HepG2 (cell line): ENCODE data around the gene GHRHR. TPM values are rescaled to one million over a fixed set of nuclear protein-coding genes. Genes with fewer than 3 reads are reported as not detected.

Experiments
- ATAC-seq: fragments of 200-7000 bp; cut with Tn5 transposase; 3 replicates; pipeline ENCODE4 v1.9.1; 2020; ENCODE audit warnings: mild to moderate bottlenecking, moderate library complexity
- BruUV-seq: library from RNA; stranded (reverse); fragments of 400-500 nt; replicated peaks from 2 replicates; lab custom pipeline; 2021; lab: Mats Ljungman, UMichigan
- CTCF ChIA-PET: fragments of 300-600 bp; formaldehyde crosslinking; extraction: SDS; loops from one replicate; lab custom pipeline; 2021; ENCODE audit warnings: low total read pairs, inconsistent platforms, low intra/inter-chr PET ratio; lab: Yijun Ruan, JAX
- POLR2A ChIA-PET: fragments of 350-600 bp; sonication (Branson Sonifier 250); formaldehyde crosslinking; loops from one replicate; lab custom pipeline; 2020; ENCODE audit warnings: antibody characterized with exemption, inconsistent platforms; lab: Yijun Ruan, JAX
- DNase-seq: peaks from one replicate; pipeline ENCODE4 v3.0.0-alpha.2; 2015; ENCODE audit warnings: low spot score
- FAIRE-seq: peaks from 3 replicates; lab custom pipeline; 2011; peaks lifted over from hg19 to GRCh38; lab: Jason Lieb, UNC
- H2AFZ ChIP-seq: one replicate; pipeline ENCODE4 v1.6.1; 2011; ENCODE audit warnings: low read length, inconsistent platforms
- H3K27ac ChIP-seq: fragments of 300-600 bp; 3 replicates; pipeline ENCODE4 v1.8.0; 2011; ENCODE audit warnings: mixed run types, mild to moderate bottlenecking, mixed read lengths, low read length, inconsistent platforms; ENCODE audit not compliant: insufficient read depth; ENCODE audit errors: extremely low read length
- H3K27me3 ChIP-seq, 2 experiments: fragments of 200-600 bp in 1 of 2; 2 replicates in 1 of 2; 3 replicates in 1 of 2; pipeline versions ENCODE4 v1.6.0 to v1.8.0; 2011; ENCODE audit warnings: low read length in 2 of 2, mild to moderate bottlenecking in 2 of 2, moderate library complexity in 2 of 2, inconsistent platforms in 1 of 2; ENCODE audit not compliant: insufficient read depth in 2 of 2, control insufficient read depth in 1 of 2
- H3K36me3 ChIP-seq, 2 experiments: fragments of 200-600 bp in 1 of 2; replicated peaks in 1 of 2; 2 replicates in 1 of 2; 3 replicates in 1 of 2; pipeline versions ENCODE4 v1.5.1 to v1.8.0; 2011; ENCODE audit warnings: low read length in 2 of 2, inconsistent platforms in 1 of 2; ENCODE audit not compliant: insufficient read depth in 2 of 2, control insufficient read depth in 1 of 2
- H3K4me1 ChIP-seq: 2 replicates; pipeline ENCODE4 v1.5.1; 2012; ENCODE audit warnings: low read length, inconsistent platforms; ENCODE audit not compliant: insufficient read depth
- H3K4me2 ChIP-seq: 2 replicates; pipeline ENCODE4 v1.6.0; 2011; ENCODE audit warnings: low read depth, low read length, inconsistent platforms
- H3K4me3 ChIP-seq, 3 experiments: fragments of 200-600 bp in 1 of 3; sonication (generic), shearing (Covaris generic) in 1 of 3; replicated peaks in 1 of 3; 2 replicates each; pipeline ENCODE4 v1.5.1; 2011 to 2016; ENCODE audit warnings: low read length in 3 of 3, inconsistent platforms in 2 of 3, low read depth in 2 of 3, mild to moderate bottlenecking in 2 of 3, control low read depth in 1 of 3, mixed read lengths in 1 of 3; ENCODE audit not compliant: insufficient read depth in 1 of 3
- H3K79me2 ChIP-seq: one replicate; pipeline ENCODE4 v1.6.1; 2011; ENCODE audit warnings: low read length, inconsistent platforms; ENCODE audit not compliant: insufficient read depth
- H3K9ac ChIP-seq: 2 replicates; pipeline ENCODE4 v1.6.0; 2011; ENCODE audit warnings: mild to moderate bottlenecking, low read depth, low read length, inconsistent platforms; ENCODE audit not compliant: insufficient read depth
- H3K9me3 ChIP-seq: 2 replicates; pipeline ENCODE4 v1.5.1; 2012; ENCODE audit warnings: mild to moderate bottlenecking, low read length
- H4K20me1 ChIP-seq: 2 replicates; pipeline ENCODE4 v1.6.0; 2011; ENCODE audit warnings: inconsistent platforms, mild to moderate bottlenecking, low read length, moderate library complexity; ENCODE audit not compliant: insufficient read depth
- CREB1 ChIP-seq, 2 experiments: fragments of 450-650 bp in 1 of 2; IDR thresholded peaks; 2 replicates each; pipeline ENCODE4 v1.6.1; 2016 to 2017; ENCODE audit warnings: control low read depth in 1 of 2, mild to moderate bottlenecking in 1 of 2, missing compliant biosample characterization in 1 of 2, missing genetic modification characterization in 1 of 2
- DMTF1 ChIP-seq: sonication (generic); formaldehyde crosslinking; IDR thresholded peaks from 2 replicates; pipeline ENCODE4 v1.4.0; 2020; ENCODE audit warnings: mild to moderate bottlenecking, missing genetic modification reagents
- GATAD1 ChIP-seq: IDR thresholded peaks from 2 replicates; pipeline ENCODE4 v1.6.1; 2016; ENCODE audit warnings: missing genetic modification reagents, missing compliant biosample characterization
- GMEB2 ChIP-seq: IDR thresholded peaks from 2 replicates; pipeline ENCODE4 v1.6.1; 2016; ENCODE audit warnings: missing biosample characterization, missing genetic modification reagents, low read depth
- SMAD3 ChIP-seq: sonication (generic); formaldehyde crosslinking; IDR thresholded peaks from 2 replicates; pipeline ENCODE4 v1.4.0; 2020; ENCODE audit warnings: missing genetic modification reagents
- ZFP90 ChIP-seq: sonication (generic); formaldehyde crosslinking; IDR thresholded peaks from 2 replicates; pipeline ENCODE4 v1.8.0; 2022; ENCODE audit warnings: missing genetic modification reagents, mild to moderate bottlenecking, inconsistent platforms, borderline replicate concordance
- ZMYM4 ChIP-seq: sonication (generic); formaldehyde crosslinking; IDR thresholded peaks from 2 replicates; pipeline ENCODE4 v1.8.1; 2023; ENCODE audit warnings: mild to moderate bottlenecking, missing genetic modification reagents
- ZNF350 ChIP-seq: sonication (generic); formaldehyde crosslinking; IDR thresholded peaks from 2 replicates; pipeline ENCODE4 v1.4.0; 2020; ENCODE audit warnings: mild to moderate bottlenecking, low read depth, missing genetic modification reagents, borderline replicate concordance
- ZNF839 ChIP-seq: sonication (generic); formaldehyde crosslinking; IDR thresholded peaks from 2 replicates; pipeline ENCODE4 v1.4.0; 2020; ENCODE audit warnings: missing genetic modification reagents, mild to moderate bottlenecking, borderline replicate concordance
- WGBS: methylation state at CpG from one replicate; pipeline ENCODE4 v1.1.6; 2017; ENCODE audit warnings: low lambda C conversion rate; 5-methylcytosine and 5-hydroxymethylcytosine counted together
- in situ Hi-C: cut with HindIII; loops from 2 replicates; pipeline ENCODE4 v1.10.0; 2017; ENCODE audit warnings: low pct_unique_long_range_greater_than_20kb; ENCODE audit not compliant: extremely low pct_ligation_motif_present
- intact Hi-C: fragments of 100-400 bp; cut with micrococcal nuclease; formaldehyde crosslinking; loops from one replicate; pipeline ENCODE4 v1.10.0; 2022; ENCODE audit not compliant: unreplicated experiment
- polyA plus RNA-seq, 8 experiments: library from polyadenylated mRNA; depleted of rRNA in 3 of 8; stranded (reverse) in 7 of 8; unstranded in 1 of 8; fragments of >200 nt; fragmentation: Illumina TruSeq in 4 of 8; extraction: Trizol in 4 of 8; gene quantifications; 2 replicates each; pipeline versions ENCODE4 v1.2.1 to v1.2.3, GENCODE V29; 2011 to 2016; ENCODE audit warnings: low read depth in 4 of 8, missing spikeins in 1 of 8, mixed read lengths in 1 of 8; ENCODE audit not compliant: insufficient read depth in 1 of 8
- total RNA-seq, 5 experiments: library from RNA; depleted of rRNA; stranded (reverse); fragments of >200 nt; fragmentation: Illumina TruSeq; extraction: Trizol; gene quantifications; 2 replicates each; pipeline ENCODE4 v1.2.3, GENCODE V29; 2016; ENCODE audit warnings: low read depth in 1 of 5

GHRHR gene
- total and polyA plus RNA-seq, 2 of the 13 experiments (the other 11 are each of a cell fraction or from before 2014, with no cell fraction given) = not detected

- TF ChIP-seq CREB1 (IDR thresholded peaks at IDR 0.05) (no peak), CREB1 (CRISPR knock-in tag; IDR thresholded peaks at IDR 0.05) (no peak), ZMYM4 (CRISPR knock-in tag) (no peak), SMAD3 (CRISPR knock-in tag) (no peak), GMEB2 (no peak), DMTF1 (CRISPR knock-in tag) (no peak), GATAD1 (no peak), ZNF350 (CRISPR knock-in tag) (no peak)
Measured at GRCh38 chr7:30926313-30926712, 37.4 kb upstream of the GHRHR start (continued).

GRCh38 chr7:30927040-30927439, 36.7 kb upstream of the GHRHR start:
- DNase-seq = no peak
- FAIRE-seq = no peak
- Histone ChIP-seq H3K27ac (no peak overlapping the region), H3K4me1 (no peaks in the 10 kb centered on the region), H3K79me2 (no peaks in the 10 kb centered on the region), H3K4me3 (no peak overlapping the region), H3K36me3 (no peaks in the 10 kb centered on the region), H3K4me2 (no peak overlapping the region), H2AFZ (no peak overlapping the region), H3K27me3 (peaks cover 0 to 3% of the 10 kb centered on the region in 2 experiments; a peak in 1 of 5 replicates), H3K9me3 (no peaks in the 10 kb centered on the region), H4K20me1 (no peaks in the 10 kb centered on the region), H3K9ac (no peak overlapping the region)
- in situ Hi-C loops (no loop called here), intact Hi-C loops (no loop called here)
- POLR2A ChIA-PET = no interaction called here
- TF ChIP-seq ZFP90 (CRISPR knock-in tag) (peak; percentile 76; the same call in 1 of the 2 replicates), ZNF839 (CRISPR knock-in tag) (no peak)
- BruUV-seq = no TSS peak
- WGBS = no CpG with 5 or more reads among the region's 3 CpGs
- CTCF ChIA-PET = no interaction called here
- no peak for ATAC-seq
